Skeletal muscle satellite cell (primary cell): Measurements from ENCODE around the gene CHD9. TPM values are rescaled to one million over a fixed set of nuclear protein-coding genes. Genes with fewer than 3 reads are reported as not detected.

Source experiments
- H3K27me3 ChIP-seq: 2 replicates; pipeline ENCODE4 v1.7.0; 2013; ENCODE audit warnings: low read length; ENCODE audit not compliant: control insufficient read depth, insufficient read depth
- H3K36me3 ChIP-seq: 2 replicates; pipeline ENCODE4 v1.7.0; 2013; ENCODE audit warnings: mild to moderate bottlenecking, control low read depth, low read length; ENCODE audit not compliant: insufficient read depth
- H3K4me1 ChIP-seq: 2 replicates; pipeline ENCODE4 v1.7.0; 2013; ENCODE audit warnings: low read length; ENCODE audit not compliant: control insufficient read depth, insufficient read depth
- H3K4me2 ChIP-seq: 2 replicates; pipeline ENCODE4 v1.7.0; 2013; ENCODE audit warnings: mild to moderate bottlenecking, low read length
- H3K4me3 ChIP-seq: 2 replicates; pipeline ENCODE4 v1.7.0; 2013; ENCODE audit warnings: low read length
- H3K9ac ChIP-seq: 2 replicates; pipeline ENCODE4 v1.7.0; 2013; ENCODE audit warnings: mild to moderate bottlenecking, low read depth, low read length, moderate library complexity
- H3K9me3 ChIP-seq: replicated peaks from 2 replicates; pipeline ENCODE4 v1.7.0; 2013; ENCODE audit warnings: mild to moderate bottlenecking, control low read depth, low read length
- total RNA-seq: library from RNA; depleted of rRNA; stranded (reverse); fragments of >200 nt; gene quantifications from 2 replicates; pipeline ENCODE4 v1.2.3, GENCODE V29; 2012; rRNA removed

The CHD9 gene
- total RNA-seq = 50.7 and 53.7 TPM in 2 replicates

DNA sequence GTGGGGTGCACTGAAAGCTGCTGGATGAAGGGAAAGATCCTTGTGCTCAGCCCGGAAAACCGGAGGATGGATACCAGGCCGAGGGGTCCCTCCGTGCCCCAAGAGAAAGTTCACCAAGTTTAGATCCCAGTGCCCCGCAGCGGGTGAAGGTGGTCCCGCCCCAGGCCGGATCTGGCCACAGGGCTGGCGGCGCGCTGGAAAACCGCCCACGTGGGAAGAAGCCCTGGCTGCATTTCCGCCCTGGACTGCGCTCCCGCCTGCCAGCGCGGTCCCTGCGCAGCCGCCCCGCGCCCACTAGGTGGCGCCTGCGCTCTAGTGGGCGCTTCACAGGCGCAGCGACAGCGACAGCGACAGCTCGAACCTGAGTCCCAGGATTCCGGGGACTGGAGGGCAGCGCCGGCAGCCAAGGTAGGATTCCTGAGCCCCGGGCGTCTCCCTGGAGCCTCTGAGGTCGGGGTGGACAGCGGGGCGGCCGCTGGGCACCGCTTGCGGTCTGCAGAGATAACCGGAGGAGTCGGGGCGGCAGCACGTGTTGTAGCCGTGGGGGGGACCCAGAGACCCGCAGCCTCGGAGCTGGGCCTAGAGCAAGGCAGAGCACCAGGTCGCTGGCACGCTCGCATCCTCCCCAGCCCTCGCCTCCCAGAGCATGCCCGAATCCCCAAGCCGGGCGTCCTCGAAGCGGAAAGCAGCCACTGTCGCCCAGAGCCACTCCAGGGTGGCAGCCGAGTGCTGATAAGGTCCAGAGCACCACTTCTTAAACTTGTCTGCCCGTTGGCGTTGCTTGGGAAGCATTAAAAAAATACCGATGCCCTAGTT lies at the start of gene CHD9:
TSS of gene CHD9 (plus strand) at position 322 of the 816 bp plus-strand sequence. CDS start 101,099 bp downstream, outside the sequence.
- H3K9me3 ChIP-seq = no peaks in the 10 kb centered on the region
- H3K4me1 ChIP-seq = peaks cover 43% of the 10 kb centered on the region
- no peaks in the 10 kb centered on the region for H3K27me3 ChIP-seq
- H3K36me3 ChIP-seq = no peaks in the 10 kb centered on the region
- H3K9ac ChIP-seq = peak within 1 kb of the TSS; percentile 85
- peak within 1 kb of the TSS; percentile 84 for H3K4me2 ChIP-seq
- H3K4me3 ChIP-seq = peak within 1 kb of the TSS; percentile 92

DNA sequence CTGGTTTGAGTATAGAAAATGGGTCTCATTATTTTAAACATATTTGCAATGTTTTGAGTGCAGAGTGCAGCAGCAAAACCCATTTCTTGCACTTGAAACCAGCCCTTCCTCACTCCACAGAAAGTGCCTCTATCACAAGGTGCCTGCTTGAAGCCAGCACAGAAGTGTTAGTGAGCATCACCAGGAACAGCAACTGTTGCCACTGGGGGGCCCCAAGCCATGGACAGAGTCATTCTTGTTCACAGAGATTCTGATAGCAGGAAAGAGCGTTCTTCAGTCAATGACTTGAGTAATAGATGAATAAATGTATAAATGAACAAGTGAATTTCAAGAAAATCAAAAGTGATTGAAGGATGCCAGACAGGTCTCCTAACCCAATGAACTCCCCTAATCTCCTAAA lies 47.7 kb upstream of the CHD9 start:
- H3K27me3 ChIP-seq = peaks cover 4% of the 10 kb centered on the region
- H3K36me3 ChIP-seq = no peaks in the 10 kb centered on the region
- H3K4me1 ChIP-seq = no peaks in the 10 kb centered on the region
- H3K9ac ChIP-seq = no peak overlapping the region
- H3K9me3 ChIP-seq = no peaks in the 10 kb centered on the region
- H3K4me3 ChIP-seq = no peak overlapping the region
- no peak overlapping the region for H3K4me2 ChIP-seq

GRCh38 chr16:53014287-53014686 lies 40.5 kb upstream of the CHD9 start:
- no peaks in the 10 kb centered on the region for H3K36me3 ChIP-seq
- H3K4me3 ChIP-seq = no peak overlapping the region
- peaks cover 13% of the 10 kb centered on the region for H3K27me3 ChIP-seq
- H3K9me3 ChIP-seq = no peaks in the 10 kb centered on the region
- no peak overlapping the region for H3K9ac ChIP-seq
- no peak overlapping the region for H3K4me2 ChIP-seq
- H3K4me1 ChIP-seq = no peaks in the 10 kb centered on the region

DNA sequence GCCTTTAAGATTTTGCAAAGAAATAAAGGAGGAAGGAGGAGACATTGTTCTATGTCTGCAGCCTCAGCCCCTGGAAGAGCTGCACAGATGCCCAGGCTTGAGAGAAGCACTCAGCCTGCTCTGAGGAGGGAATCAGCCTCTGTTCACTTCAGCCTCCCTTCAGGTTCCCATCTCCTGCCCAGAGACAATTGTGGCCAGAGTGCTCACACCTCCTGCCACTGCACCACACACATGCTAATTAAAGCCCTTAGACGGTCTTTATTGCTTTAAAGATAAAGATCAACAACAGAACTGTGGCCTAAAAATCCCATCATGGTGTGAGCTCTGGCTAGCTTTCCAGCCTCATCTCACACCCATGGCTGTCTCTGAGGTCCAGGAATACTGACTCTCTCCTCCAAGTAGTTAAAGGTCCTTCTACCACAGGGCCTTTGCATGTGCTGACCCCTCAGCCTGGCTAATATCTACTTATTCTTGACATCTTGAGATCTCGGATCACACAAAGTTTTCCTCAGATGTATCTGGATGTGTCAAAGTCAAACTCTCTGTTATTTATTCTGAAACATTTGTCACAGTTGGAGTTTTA lies 35.9 kb upstream of the CHD9 start:
- Histone ChIP-seq H3K9ac (no peak overlapping the region), H3K36me3 (no peaks in the 10 kb centered on the region), H3K4me3 (no peak overlapping the region), H3K9me3 (no peaks in the 10 kb centered on the region), H3K4me2 (no peak overlapping the region), H3K27me3 (peaks cover 9% of the 10 kb centered on the region), H3K4me1 (no peaks in the 10 kb centered on the region)

- Histone ChIP-seq H3K4me3 (no peak overlapping the region), H3K27me3 (no peaks in the 10 kb centered on the region), H3K9ac (no peak overlapping the region), H3K9me3 (no peaks in the 10 kb centered on the region), H3K36me3 (no peaks in the 10 kb centered on the region), H3K4me1 (no peaks in the 10 kb centered on the region), H3K4me2 (no peak overlapping the region)
Measured at GRCh38 chr16:53022374-53022773, 32.4 kb upstream of the CHD9 start.

DNA sequence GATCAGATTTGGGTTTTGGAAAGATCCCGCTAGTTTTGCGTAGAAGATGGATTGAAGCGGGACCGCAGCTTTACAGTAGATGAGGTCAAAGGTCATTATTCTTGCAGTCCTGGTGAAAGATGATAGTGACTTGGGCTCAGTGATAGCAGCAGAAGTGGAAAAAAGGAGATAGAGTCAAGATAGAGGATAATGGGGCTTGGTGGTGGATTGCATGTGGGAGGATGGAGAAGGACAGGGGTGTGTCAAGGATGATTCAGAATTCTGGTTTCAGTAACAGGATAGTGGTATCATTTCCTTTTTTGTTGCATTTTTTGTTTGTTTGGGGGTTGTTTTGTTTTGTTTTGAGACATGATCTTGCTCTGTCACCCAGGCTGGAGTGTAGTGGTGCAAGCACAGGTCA lies 30.7 kb upstream of the CHD9 start:
- Histone ChIP-seq H3K27me3 (no peaks in the 10 kb centered on the region), H3K4me3 (no peak overlapping the region), H3K4me2 (no peak overlapping the region), H3K9me3 (no peaks in the 10 kb centered on the region), H3K36me3 (no peaks in the 10 kb centered on the region), H3K4me1 (no peaks in the 10 kb centered on the region), H3K9ac (no peak overlapping the region)

DNA sequence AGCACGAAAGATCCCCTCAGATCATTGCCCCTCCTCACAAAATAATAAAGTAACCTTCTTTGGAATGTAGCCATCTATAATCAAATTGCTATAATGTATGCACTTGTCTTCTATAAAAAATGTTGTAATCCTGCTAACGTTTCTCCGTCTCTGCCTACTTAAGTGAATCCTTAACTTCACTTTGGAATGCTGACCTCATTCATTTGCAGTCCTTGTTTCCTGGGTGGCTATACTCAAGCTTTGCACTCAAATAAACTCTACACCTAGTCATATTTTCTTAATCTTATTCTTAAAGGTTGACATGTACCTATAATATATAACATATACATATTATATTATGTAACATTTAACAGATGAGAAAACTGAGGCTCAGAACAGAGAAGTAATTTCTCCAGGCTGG lies 24.8 kb upstream of the CHD9 start:
- Histone ChIP-seq H3K9me3 (no peaks in the 10 kb centered on the region), H3K27me3 (no peaks in the 10 kb centered on the region), H3K4me1 (no peaks in the 10 kb centered on the region), H3K4me3 (no peak overlapping the region), H3K36me3 (no peaks in the 10 kb centered on the region), H3K4me2 (no peak overlapping the region), H3K9ac (no peak overlapping the region)

GRCh38 chr16:53031323-53031942 lies 23.4 kb upstream of the CHD9 start:
- no peaks in the 10 kb centered on the region for H3K9me3 ChIP-seq
- no peaks in the 10 kb centered on the region for H3K4me1 ChIP-seq
- H3K4me3 ChIP-seq = no peak overlapping the region
- no peaks in the 10 kb centered on the region for H3K36me3 ChIP-seq
- no peak overlapping the region for H3K9ac ChIP-seq
- no peak overlapping the region for H3K4me2 ChIP-seq
- H3K27me3 ChIP-seq = no peaks in the 10 kb centered on the region

GRCh38 chr16:53034306-53034705 lies 20.5 kb upstream of the CHD9 start:
- Histone ChIP-seq H3K4me3 (no peak overlapping the region), H3K9me3 (no peaks in the 10 kb centered on the region), H3K4me2 (no peak overlapping the region), H3K36me3 (no peaks in the 10 kb centered on the region), H3K4me1 (no peaks in the 10 kb centered on the region), H3K27me3 (no peaks in the 10 kb centered on the region), H3K9ac (no peak overlapping the region)

GRCh38 chr16:53035176-53035942 lies 19.4 kb upstream of the CHD9 start:
- no peak overlapping the region for H3K4me2 ChIP-seq
- H3K9me3 ChIP-seq = no peaks in the 10 kb centered on the region
- no peak overlapping the region for H3K9ac ChIP-seq
- no peaks in the 10 kb centered on the region for H3K4me1 ChIP-seq
- H3K27me3 ChIP-seq = no peaks in the 10 kb centered on the region
- H3K36me3 ChIP-seq = no peaks in the 10 kb centered on the region
- no peak overlapping the region for H3K4me3 ChIP-seq

DNA sequence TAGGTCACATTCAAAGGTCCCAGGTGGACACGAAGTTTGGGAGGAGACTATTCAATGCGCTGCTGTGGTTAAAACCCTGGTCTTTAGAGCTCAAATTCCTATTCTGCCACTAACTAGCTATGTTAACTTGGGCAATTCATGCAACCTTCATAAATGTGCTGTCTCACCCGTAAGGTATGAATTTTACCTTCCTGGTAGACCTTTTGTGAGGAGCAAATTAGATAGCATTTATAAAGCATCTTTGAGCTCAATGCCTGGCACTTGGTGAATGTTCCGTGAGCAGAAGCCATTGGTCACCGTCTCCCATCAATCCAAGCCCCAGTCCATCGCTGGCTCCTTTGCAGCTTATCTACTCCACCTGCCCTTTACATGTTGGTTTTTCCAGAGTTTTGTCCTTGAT lies 18.7 kb upstream of the CHD9 start:
- H3K4me2 ChIP-seq = no peak overlapping the region
- no peak overlapping the region for H3K4me3 ChIP-seq
- H3K4me1 ChIP-seq = no peaks in the 10 kb centered on the region
- H3K27me3 ChIP-seq = no peaks in the 10 kb centered on the region
- H3K36me3 ChIP-seq = no peaks in the 10 kb centered on the region
- H3K9me3 ChIP-seq = no peaks in the 10 kb centered on the region
- no peak overlapping the region for H3K9ac ChIP-seq
